ENCODE measurements around the gene NR5A2.

GRCh38 chr1:200128081-200128480, 100.6 kb downstream of the NR5A2 start:
- no peak for TF ChIP-seq CTCF (conservative IDR thresholded peaks at IDR 0.05; ENCODE audit: low read length)
- no peak for TF ChIP-seq EZH2phosphoT487 (IDR thresholded peaks at IDR 0.05; ENCODE audit: borderline replicate concordance)
